Dermis microvascular lymphatic vessel endothelial cell (primary cell): ENCODE data around the gene FIGNL1. TPM values are rescaled to one million over a fixed set of nuclear protein-coding genes. Genes with fewer than 3 reads are reported as not detected.
A peak's percentile ranks its signal among the peaks of the same experiment; 100 is the strongest.

Source experiments
- DNase-seq, 2 donors: peaks; one replicate each; pipeline versions ENCODE4 v3.0.0 to v3.0.0-alpha.2; 2010; ENCODE audit warnings: low read depth in 2 of 2
- total RNA-seq: library from RNA; depleted of rRNA; stranded (reverse); fragments of >200 nt; gene quantifications from 2 replicates; pipeline ENCODE4 v1.2.1, GENCODE V29; 2014

Gene FIGNL1
- total RNA-seq, 1 donor from 2014 or later = 19.0 TPM

GRCh38 chr7:50431316-50431715 is 18.8 kb downstream of the FIGNL1 start:
- no peak for DNase-seq

- DNase-seq = no peak
Measured at GRCh38 chr7:50428911-50429310, 21.2 kb downstream of the FIGNL1 start.

GRCh38 chr7:50427518-50427917 is 22.6 kb downstream of the FIGNL1 start:
- DNase-seq = no peak

GRCh38 chr7:50426280-50427045 is 23.7 kb downstream of the FIGNL1 start:
- no peak for DNase-seq

GRCh38 chr7:50425318-50425717 is 24.8 kb downstream of the FIGNL1 start:
- no peak for DNase-seq

DNA sequence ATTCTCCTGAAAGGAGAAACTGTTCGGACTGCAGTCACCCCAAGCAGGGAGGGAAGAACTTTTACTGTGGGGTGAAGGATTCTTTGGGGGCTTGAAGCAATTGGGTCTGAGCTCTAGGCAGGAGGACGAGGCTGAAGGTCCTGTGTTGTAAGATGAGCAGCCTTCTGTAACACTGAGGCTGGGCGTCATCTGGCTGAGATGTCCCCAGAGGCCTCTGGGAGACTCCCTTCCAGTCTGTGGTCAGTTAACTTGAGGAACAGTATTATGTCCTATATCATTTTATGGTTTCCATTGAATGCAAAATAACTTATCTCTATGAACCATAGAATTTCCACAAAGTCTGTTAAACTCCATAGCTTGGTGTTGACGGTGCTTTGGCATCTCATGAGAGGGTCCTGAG is 26.3 kb downstream of the FIGNL1 start:
- no peak for DNase-seq

- no peak for DNase-seq
Measured at GRCh38 chr7:50422858-50423257, 27.3 kb downstream of the FIGNL1 start.

DNA sequence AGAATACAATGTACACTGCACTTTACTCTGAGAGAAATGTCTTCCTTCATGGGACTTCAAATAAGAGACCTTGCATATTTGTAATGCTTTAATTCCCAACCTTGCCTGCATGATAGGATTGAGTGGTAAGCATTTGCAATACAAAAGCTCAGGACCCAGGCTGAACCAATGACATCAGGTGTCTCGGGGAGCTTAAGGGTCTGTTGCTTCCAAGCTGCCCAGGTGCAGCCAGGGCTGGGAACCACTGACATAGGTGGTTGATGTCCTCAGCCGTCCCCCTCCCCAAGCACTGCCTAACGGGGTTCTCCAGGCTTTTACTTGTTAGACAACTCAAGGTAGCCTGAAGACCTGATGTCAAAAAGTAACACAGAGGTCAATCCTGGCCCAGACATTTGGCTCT is 29.1 kb downstream of the FIGNL1 start:
- no peak for DNase-seq

GRCh38 chr7:50418526-50419290 is 31.4 kb downstream of the FIGNL1 start:
- no peak for DNase-seq

GRCh38 chr7:50418086-50418515 is 32.0 kb downstream of the FIGNL1 start:
- DNase-seq = peak; percentile 20 to 77

DNA sequence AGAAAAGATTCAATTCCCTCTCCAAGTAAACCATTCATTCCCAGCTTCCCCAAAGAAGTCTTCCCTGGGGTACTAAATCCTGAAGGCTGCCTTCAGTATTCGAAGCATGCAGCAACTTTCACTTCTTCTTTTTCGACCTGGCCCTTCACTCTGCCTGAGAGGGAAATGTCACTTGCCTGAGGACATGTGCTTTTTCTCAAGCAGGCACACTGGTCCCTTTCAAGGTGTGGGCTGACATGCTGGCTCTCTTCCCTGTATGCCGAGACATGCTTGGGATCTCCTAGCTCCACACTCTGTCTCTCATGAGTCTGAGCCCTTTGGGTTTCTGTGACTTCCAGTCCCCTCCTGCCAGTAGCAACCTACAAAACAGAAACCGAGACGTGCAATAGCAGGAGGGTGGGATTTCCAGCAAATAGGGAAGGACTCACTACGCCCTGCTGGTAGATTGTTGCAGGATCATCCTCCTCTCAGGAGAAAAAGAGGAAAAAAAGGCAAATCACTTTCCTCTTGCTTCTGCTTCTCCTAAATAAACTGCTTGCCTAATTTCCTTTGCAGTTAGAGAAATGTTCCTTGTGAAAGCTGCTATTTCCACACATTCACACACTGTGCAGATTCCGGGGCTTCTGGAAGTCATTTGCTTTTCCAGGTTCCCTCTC is 33.5 kb downstream of the FIGNL1 start:
- no peak for DNase-seq

DNA sequence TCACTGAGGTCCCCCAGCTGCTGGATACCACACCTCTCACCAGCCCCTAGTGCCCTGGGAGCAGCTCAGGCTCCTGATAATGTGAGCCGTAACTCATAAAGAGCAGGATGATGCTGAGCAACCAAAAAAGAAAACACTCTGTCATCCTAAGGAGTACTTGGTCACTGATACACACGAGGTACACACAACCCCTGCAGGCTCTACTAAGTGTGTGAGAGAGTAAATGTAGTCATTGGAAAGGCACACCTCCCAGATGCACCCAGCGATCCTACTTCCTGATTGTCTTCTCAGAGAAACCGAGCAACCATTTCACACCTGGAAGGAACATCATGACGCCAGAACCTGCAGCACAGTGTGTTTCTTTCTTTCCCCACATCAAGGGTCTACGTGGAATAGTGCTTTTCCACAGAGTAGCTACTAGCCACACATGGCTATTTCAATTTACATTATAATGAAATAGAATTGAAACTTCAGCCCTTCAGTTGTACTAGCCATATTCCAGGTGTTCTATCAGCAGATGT is 34.2 kb downstream of the FIGNL1 start:
- DNase-seq = no peak

DNA sequence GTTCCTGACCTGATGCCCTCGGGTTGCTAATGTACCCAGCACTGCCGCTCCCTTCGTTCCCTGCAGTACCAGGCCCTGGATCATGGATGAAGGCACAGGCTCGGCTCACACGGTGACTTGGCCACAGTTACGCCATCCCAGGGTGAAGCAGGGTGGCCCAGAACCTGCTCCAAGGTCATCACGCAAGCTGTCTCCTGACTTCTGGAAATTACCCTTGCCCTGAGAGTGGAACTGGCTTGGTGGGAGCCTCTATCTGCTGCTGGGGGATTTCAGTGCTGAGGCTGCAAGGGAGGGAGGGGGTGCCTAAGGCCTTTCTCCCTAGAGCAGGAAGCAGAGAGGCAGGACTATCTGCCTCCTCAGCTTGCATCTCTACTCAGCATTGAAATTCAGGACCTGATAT is 36.6 kb downstream of the FIGNL1 start:
- no peak for DNase-seq

DNA sequence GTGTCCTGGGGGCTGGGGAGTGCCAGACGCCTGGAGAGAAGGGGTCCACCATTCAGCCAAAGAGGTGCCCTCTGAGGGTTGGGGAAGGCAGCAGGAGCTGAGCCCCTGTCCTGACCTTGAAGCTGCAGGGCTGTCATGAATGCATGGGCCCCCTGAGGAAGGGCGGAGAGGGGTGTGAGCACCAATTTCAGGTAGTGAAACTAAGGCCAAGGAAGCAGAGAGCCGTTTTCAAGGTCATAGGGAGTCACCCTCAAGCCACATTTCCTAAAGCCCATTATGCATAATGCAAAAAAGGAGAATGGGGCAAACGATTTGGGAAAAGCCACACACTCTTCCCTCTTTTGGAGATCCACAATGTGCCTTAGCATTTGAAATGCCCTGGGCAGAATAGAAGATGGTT is 37.2 kb downstream of the FIGNL1 start:
- DNase-seq = no peak

DNA sequence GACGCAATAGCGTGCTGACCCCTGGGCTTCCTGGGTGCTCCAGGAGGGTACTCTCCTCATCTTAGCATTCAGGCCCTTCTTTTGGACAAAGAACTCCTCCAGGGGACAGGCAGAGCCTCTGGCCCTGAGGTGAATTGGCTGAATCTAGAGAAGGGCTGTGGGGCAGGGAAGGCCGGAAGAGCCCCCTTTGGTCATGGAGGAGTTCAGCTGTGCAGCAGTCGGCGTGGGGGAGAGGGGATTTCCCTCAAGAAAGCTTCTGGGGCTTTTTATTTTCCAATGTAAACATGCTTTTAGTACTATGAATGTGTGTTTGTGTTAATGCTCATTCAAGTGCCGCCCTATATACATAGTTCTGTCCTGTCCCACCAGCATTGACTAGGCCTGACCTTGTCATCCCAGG is 38.8 kb downstream of the FIGNL1 start:
- no peak for DNase-seq

DNA sequence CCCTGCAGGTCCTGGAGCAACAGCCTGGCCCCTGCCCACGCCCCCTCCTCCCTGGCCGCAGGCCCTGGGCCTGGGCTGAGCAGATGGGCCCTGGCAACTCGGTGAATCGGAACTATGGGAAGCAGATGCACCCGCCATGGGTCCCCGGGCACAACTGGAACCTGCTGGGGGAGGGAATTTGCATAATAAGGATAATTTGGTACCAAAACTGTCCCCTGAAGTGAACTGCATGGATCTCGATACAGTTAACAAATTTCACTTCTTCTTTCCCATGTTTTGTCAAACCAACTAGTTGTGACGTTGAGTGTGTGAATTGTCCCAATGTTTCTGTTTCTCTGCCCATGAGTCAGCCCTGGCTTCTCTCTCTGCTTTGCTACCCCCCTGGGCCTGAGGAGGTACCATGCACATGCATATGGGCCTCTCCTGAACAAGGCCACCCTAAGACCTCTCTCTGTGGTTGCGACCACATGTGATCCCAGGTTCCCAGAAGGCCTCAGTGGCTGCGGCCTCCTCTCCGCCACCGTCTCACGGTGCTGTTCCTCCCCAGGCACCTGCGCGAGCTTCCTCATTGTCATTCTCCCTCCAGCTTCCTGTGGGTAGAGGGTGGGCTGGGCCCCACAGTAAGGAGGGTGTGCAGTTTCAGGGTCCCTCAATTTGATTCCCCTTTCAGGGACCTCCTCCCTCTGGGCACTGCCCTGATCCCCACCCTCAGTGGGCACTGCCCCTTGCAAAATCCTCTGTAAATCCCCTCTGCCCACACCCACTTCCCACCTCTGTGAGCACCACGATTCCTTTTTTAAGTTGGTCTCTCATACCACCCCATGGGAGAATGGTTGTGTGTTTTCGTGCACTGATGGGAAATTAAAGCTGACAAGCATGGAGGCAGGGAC is 40.0 kb downstream of the FIGNL1 start:
- no peak for DNase-seq

- DNase-seq = no peak
Measured at GRCh38 chr7:50406935-50407334, 43.2 kb downstream of the FIGNL1 start.

- DNase-seq = no peak
Measured at GRCh38 chr7:50405221-50405620, 44.9 kb downstream of the FIGNL1 start.

DNA sequence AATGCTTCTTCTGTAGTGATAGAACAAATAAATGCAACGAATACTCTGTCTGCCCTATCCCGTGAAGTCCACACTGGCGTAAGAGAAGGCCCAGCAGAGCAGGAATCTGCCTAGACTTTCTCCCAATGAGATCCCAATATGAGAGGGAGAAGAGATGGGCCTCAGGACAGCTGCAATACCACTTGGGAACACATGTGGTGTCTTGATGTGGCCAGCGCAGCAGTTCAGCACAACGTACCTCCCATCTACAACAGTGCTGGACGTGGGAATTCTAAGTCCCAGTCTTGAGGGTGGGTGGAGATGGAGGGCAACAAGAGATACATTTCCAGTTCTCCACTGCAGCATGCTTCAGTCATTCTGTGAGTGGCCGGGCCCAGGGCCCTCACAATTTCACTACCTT is 45.8 kb downstream of the FIGNL1 start:
- DNase-seq = no peak

DNA sequence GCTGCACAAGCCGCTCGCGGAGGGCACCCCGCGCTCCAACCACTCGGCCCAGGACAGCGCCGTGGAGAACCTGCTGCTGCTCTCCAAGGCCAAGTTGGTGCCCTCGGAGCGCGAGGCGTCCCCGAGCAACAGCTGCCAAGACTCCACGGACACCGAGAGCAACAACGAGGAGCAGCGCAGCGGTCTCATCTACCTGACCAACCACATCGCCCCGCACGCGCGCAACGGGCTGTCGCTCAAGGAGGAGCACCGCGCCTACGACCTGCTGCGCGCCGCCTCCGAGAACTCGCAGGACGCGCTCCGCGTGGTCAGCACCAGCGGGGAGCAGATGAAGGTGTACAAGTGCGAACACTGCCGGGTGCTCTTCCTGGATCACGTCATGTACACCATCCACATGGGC is 50.0 kb downstream of the FIGNL1 start:
- no peak for DNase-seq

GRCh38 chr7:50399635-50400034 is 50.5 kb downstream of the FIGNL1 start:
- no peak for DNase-seq
